Liver (tissue), 9 donors: ENCODE results near the gene PATE2. TPM values are rescaled to one million over a fixed set of nuclear protein-coding genes. Genes with fewer than 3 reads are reported as not detected.

Experiments
- DNase-seq: peaks from one replicate; pipeline ENCODE4 v3.0.0-alpha.2; 2017; ENCODE audit warnings: low spot score
- H3K27ac ChIP-seq, 2 donors: one replicate each; pipeline ENCODE4 v1.7.0; 2013; ENCODE audit warnings: inconsistent platforms in 2 of 2, low read length in 2 of 2, control low read depth in 1 of 2, low read depth in 1 of 2, mild to moderate bottlenecking in 1 of 2
- H3K27me3 ChIP-seq, 4 donors: one replicate each; pipeline versions ENCODE4 v1.6.1 to v1.7.0; 2013; ENCODE audit warnings: low read length in 3 of 4, inconsistent platforms in 1 of 4, mild to moderate bottlenecking in 1 of 4, moderate library complexity in 1 of 4; ENCODE audit not compliant: control insufficient read depth in 4 of 4, insufficient read depth in 4 of 4
- H3K36me3 ChIP-seq, 4 donors: one replicate each; pipeline versions ENCODE4 v1.6.1 to v1.7.0; 2013; ENCODE audit warnings: low read length in 3 of 4, mild to moderate bottlenecking in 3 of 4, low read depth in 1 of 4, moderate library complexity in 1 of 4; ENCODE audit not compliant: control insufficient read depth in 4 of 4, insufficient read depth in 3 of 4
- H3K4me1 ChIP-seq, 4 donors: one replicate each; pipeline versions ENCODE4 v1.6.1 to v1.7.0; 2013; ENCODE audit warnings: low read length in 3 of 4, mild to moderate bottlenecking in 3 of 4, moderate library complexity in 1 of 4; ENCODE audit not compliant: control insufficient read depth in 4 of 4, insufficient read depth in 4 of 4
- H3K4me3 ChIP-seq, 3 donors: one replicate each; pipeline versions ENCODE4 v1.6.1 to v1.7.0; 2013; ENCODE audit warnings: low read length in 3 of 3, control low read depth in 1 of 3, low read depth in 1 of 3, mild to moderate bottlenecking in 1 of 3
- H3K9ac ChIP-seq, 2 donors: one replicate each; pipeline ENCODE4 v1.7.0; 2013; ENCODE audit warnings: low read length in 2 of 2, mild to moderate bottlenecking in 2 of 2, moderate library complexity in 2 of 2, control low read depth in 1 of 2, low read depth in 1 of 2
- H3K9me3 ChIP-seq, 4 donors: one replicate each; pipeline versions ENCODE4 v1.6.1 to v1.7.0; 2013; ENCODE audit warnings: low read length in 3 of 4; ENCODE audit not compliant: control insufficient read depth in 4 of 4
- CTCF ChIP-seq: fragments of 150-350 bp; IDR thresholded peaks from 2 replicates; pipeline ENCODE4 v1.5.1; 2017; ENCODE audit warnings: improper control_type of control experiment, low read depth, low read length; ENCODE audit not compliant: missing input control
- EGR1 ChIP-seq, 2 donors: IDR thresholded peaks; 2 replicates each; pipeline ENCODE4 v1.6.1; 2016 to 2018; ENCODE audit warnings: antibody characterized with exemption in 2 of 2, low read depth in 2 of 2
- FOXA1 ChIP-seq: IDR thresholded peaks from 2 replicates; pipeline ENCODE4 v1.6.1; 2016; ENCODE audit warnings: antibody characterized with exemption
- FOXA2 ChIP-seq: IDR thresholded peaks from 2 replicates; pipeline ENCODE4 v1.6.1; 2016; ENCODE audit warnings: antibody characterized with exemption
- GABPA ChIP-seq, 2 donors: IDR thresholded peaks in 1 of 2; conservative IDR thresholded peaks in 1 of 2; 2 replicates each; pipeline ENCODE4 v1.6.1; 2016; ENCODE audit warnings: antibody characterized with exemption in 2 of 2, mild to moderate bottlenecking in 1 of 2, moderate library complexity in 1 of 2
- HNF4A ChIP-seq, 2 donors: conservative IDR thresholded peaks; 2 replicates each; pipeline ENCODE4 v1.6.1; 2016; ENCODE audit warnings: antibody characterized with exemption in 2 of 2, mild to moderate bottlenecking in 2 of 2
- HNF4G ChIP-seq: IDR thresholded peaks from 2 replicates; pipeline ENCODE4 v1.6.1; 2016; ENCODE audit warnings: antibody characterized with exemption
- JUND ChIP-seq, 2 donors: IDR thresholded peaks; 2 replicates each; pipeline ENCODE4 v1.6.1; 2016; ENCODE audit warnings: antibody characterized with exemption in 2 of 2
- MAX ChIP-seq: IDR thresholded peaks from 2 replicates; pipeline ENCODE4 v1.6.1; 2016; ENCODE audit warnings: antibody characterized with exemption
- NR2F2 ChIP-seq: IDR thresholded peaks from 2 replicates; pipeline ENCODE4 v1.6.1; 2016; ENCODE audit warnings: antibody characterized with exemption
- RAD21 ChIP-seq, 2 donors: IDR thresholded peaks; 2 replicates each; pipeline ENCODE4 v1.6.1; 2016; ENCODE audit warnings: antibody characterized with exemption in 2 of 2, mild to moderate bottlenecking in 2 of 2
- RXRA ChIP-seq, 2 donors: IDR thresholded peaks; 2 replicates each; pipeline ENCODE4 v1.6.1; 2017 to 2018; ENCODE audit warnings: antibody characterized with exemption in 2 of 2, mild to moderate bottlenecking in 1 of 2
- SP1 ChIP-seq: IDR thresholded peaks from 2 replicates; pipeline ENCODE4 v1.6.1; 2018; ENCODE audit warnings: antibody characterized with exemption, mild to moderate bottlenecking
- TAF1 ChIP-seq: conservative IDR thresholded peaks from 2 replicates; pipeline ENCODE4 v1.6.1; 2016; ENCODE audit warnings: antibody characterized with exemption, mild to moderate bottlenecking
- YY1 ChIP-seq: IDR thresholded peaks from 2 replicates; pipeline ENCODE4 v1.6.1; 2016; ENCODE audit warnings: antibody characterized with exemption, mild to moderate bottlenecking
- ZBTB33 ChIP-seq: IDR thresholded peaks from 2 replicates; pipeline ENCODE4 v1.6.1; 2016; ENCODE audit warnings: antibody characterized with exemption
- whole genome bisulfite sequencing: extraction: QIAGEN DNeasy Blood & Tissue Kit; methylation state at CpG from one replicate; pipeline ENCODE4 v1.1.7; 2013; 5-methylcytosine and 5-hydroxymethylcytosine counted together
- polyA plus RNA-seq, 2 donors: library from polyadenylated mRNA; stranded (reverse) in 1 of 2; unstranded in 1 of 2; fragments of 200-250 nt in 1 of 2; fragments of >200 nt in 1 of 2; fragmentation: Nextera tagmentation in 1 of 2; extraction: Ambion mirVana in 1 of 2; gene quantifications; one replicate each; pipeline versions ENCODE4 v1.2.1 to v1.2.3, GENCODE V29; 2013 to 2015
- total RNA-seq, 2 donors: library from RNA; depleted of rRNA; stranded (reverse); fragments of >200 nt; gene quantifications; one replicate each; pipeline ENCODE4 v1.2.3, GENCODE V29; 2014
- TF ChIP-seq, protein P1 (sequence below): IDR thresholded peaks from 2 replicates; pipeline ENCODE4 v1.6.1; 2016; ENCODE audit warnings: antibody characterized with exemption, mild to moderate bottlenecking
- TF ChIP-seq, protein P2 (sequence below): IDR thresholded peaks from 2 replicates; pipeline ENCODE4 v1.6.1; 2016; ENCODE audit warnings: antibody characterized with exemption
- donor health status: healthy.
- donor health status: healthy.
- donor health status: healthy.
- donor health status: healthy.
- donor health status: healthy.

The PATE2 gene
- total and polyA plus RNA-seq, 4 donors: not detected

- H3K4me1 ChIP-seq: no peaks in the 10 kb centered on the region
- 87% methylated on average over 2 of the region's 2 CpGs for WGBS
- H3K9me3 ChIP-seq: no peaks in the 10 kb centered on the region
- no peak overlapping the region for H3K27ac ChIP-seq
- peaks cover 0 to 10% (median 0%) of the 10 kb centered on the region in 4 donors for H3K27me3 ChIP-seq
- no peak overlapping the region for H3K9ac ChIP-seq
- TF ChIP-seq TAF1 (no peak), FOXA2 (no peak), HNF4G (no peak), RXRA (IDR thresholded peaks at IDR 0.05) (no peak), RAD21 (IDR thresholded peaks at IDR 0.05) (no peak), NR2F2 (no peak), CTCF (no peak), HNF4A (conservative IDR thresholded peaks at IDR 0.05) (no peak), SP1 (no peak), FOXA1 (no peak), GABPA (IDR thresholded peaks at IDR 0.05 in 1 of 2, conservative IDR thresholded peaks at IDR 0.05 in 1 of 2) (no peak), EGR1 (IDR thresholded peaks at IDR 0.05; ENCODE audit: low read depth in 2 of 2) (no peak), YY1 (no peak), ZBTB33 (no peak), JUND (IDR thresholded peaks at IDR 0.05) (no peak), MAX (no peak)
- TF ChIP-seq, protein P1, sequence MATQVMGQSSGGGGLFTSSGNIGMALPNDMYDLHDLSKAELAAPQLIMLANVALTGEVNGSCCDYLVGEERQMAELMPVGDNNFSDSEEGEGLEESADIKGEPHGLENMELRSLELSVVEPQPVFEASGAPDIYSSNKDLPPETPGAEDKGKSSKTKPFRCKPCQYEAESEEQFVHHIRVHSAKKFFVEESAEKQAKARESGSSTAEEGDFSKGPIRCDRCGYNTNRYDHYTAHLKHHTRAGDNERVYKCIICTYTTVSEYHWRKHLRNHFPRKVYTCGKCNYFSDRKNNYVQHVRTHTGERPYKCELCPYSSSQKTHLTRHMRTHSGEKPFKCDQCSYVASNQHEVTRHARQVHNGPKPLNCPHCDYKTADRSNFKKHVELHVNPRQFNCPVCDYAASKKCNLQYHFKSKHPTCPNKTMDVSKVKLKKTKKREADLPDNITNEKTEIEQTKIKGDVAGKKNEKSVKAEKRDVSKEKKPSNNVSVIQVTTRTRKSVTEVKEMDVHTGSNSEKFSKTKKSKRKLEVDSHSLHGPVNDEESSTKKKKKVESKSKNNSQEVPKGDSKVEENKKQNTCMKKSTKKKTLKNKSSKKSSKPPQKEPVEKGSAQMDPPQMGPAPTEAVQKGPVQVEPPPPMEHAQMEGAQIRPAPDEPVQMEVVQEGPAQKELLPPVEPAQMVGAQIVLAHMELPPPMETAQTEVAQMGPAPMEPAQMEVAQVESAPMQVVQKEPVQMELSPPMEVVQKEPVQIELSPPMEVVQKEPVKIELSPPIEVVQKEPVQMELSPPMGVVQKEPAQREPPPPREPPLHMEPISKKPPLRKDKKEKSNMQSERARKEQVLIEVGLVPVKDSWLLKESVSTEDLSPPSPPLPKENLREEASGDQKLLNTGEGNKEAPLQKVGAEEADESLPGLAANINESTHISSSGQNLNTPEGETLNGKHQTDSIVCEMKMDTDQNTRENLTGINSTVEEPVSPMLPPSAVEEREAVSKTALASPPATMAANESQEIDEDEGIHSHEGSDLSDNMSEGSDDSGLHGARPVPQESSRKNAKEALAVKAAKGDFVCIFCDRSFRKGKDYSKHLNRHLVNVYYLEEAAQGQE: no peak
- TF ChIP-seq, protein P2, sequence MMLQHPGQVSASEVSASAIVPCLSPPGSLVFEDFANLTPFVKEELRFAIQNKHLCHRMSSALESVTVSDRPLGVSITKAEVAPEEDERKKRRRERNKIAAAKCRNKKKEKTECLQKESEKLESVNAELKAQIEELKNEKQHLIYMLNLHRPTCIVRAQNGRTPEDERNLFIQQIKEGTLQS: no peak
- H3K36me3 ChIP-seq: no peaks in the 10 kb centered on the region
- no peak for DNase-seq
- H3K4me3 ChIP-seq: no peak overlapping the region
These were observed 15.1 kb downstream of the PATE2 start for GRCh38 chr11:125763483-125763882.
